HEK293T (cell line): ENCODE measurements around the gene ADSL.

Experiments
- BHLHE40 ChIP-seq: fragments of 450-650 bp; IDR thresholded peaks from 2 replicates; pipeline ENCODE4 v1.6.1; 2016; ENCODE audit warnings: mild to moderate bottlenecking, moderate library complexity, borderline replicate concordance
- SP1 ChIP-seq: fragments of 450-650 bp; IDR thresholded peaks from 2 replicates; pipeline ENCODE4 v1.6.1; 2017
- ZNF384 ChIP-seq: fragments of 450-650 bp; IDR thresholded peaks from 2 replicates; pipeline ENCODE4 v1.6.1; 2016

DNA sequence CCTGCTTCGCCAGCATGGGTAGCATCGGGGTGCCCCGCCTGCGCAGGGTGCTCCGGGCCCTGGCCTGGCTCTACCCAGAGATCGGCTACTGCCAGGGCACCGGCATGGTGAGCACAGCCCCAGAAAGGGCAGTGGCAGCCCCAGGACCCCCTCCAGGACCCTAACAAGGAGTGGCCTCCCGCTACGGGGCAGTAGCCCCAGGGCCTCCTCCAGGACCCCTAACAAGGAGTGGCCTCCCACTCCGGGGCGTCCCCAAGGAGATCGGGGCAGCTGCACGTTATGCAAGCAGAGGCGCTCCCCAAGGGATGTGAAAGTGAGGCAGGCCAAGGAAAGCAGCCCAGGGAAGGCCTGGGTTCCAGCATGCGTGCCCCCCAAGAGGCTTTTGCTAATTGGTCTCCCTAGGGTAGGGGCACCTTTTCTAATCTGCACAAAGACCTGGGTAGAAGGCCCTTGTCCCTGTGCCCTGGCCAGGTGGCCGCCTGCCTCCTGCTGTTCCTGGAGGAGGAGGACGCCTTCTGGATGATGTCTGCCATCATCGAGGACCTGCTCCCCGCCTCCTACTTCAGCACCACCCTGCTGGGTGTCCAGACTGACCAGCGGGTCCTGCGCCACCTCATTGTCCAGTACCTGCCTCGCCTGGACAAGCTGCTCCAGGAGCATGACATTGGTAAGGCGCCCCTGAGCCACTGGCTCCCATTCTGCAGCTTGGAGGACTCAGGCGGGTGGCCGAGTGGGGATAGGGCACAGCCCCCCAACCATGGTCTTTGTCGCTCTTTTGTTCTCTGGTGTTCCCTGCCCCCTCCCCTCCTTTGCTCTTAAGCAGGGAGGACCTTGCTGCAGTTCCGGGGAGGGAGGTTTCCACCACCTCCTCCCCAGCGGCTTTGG is 59.1 kb downstream of the ADSL start:
- TF ChIP-seq BHLHE40: no peak
- TF ChIP-seq ZNF384: no peak
- no peak for TF ChIP-seq SP1
